Measurements from ENCODE around the gene SKIC3.

DNA sequence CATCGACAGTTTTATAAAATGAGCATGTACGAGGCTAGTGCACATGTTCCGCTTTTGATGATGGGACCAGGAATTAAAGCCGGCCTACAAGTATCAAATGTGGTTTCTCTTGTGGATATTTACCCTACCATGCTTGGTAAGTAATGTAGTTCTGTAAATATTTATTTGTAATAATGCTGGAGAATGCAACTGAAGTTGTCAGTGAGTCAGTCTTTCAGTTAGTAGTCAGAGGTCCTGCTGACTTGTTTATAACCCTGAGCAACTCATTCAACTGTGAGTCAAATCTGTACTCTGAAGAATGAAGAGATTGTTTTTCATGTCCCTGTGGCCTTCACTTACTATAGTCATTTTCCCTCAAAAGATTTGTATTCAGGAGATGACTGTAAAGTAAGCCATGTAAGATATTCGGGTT lies 36.7 kb upstream of the SKIC3 start:
- TF ChIP-seq EZH2phosphoT487 (IDR thresholded peaks at IDR 0.05; ENCODE audit: low read depth, severe bottlenecking, unreplicated experiment) (no peak), EZH2 (IDR thresholded peaks at IDR 0.05; ENCODE audit: borderline replicate concordance) (no peak)
- TF ChIP-seq, protein P1, sequence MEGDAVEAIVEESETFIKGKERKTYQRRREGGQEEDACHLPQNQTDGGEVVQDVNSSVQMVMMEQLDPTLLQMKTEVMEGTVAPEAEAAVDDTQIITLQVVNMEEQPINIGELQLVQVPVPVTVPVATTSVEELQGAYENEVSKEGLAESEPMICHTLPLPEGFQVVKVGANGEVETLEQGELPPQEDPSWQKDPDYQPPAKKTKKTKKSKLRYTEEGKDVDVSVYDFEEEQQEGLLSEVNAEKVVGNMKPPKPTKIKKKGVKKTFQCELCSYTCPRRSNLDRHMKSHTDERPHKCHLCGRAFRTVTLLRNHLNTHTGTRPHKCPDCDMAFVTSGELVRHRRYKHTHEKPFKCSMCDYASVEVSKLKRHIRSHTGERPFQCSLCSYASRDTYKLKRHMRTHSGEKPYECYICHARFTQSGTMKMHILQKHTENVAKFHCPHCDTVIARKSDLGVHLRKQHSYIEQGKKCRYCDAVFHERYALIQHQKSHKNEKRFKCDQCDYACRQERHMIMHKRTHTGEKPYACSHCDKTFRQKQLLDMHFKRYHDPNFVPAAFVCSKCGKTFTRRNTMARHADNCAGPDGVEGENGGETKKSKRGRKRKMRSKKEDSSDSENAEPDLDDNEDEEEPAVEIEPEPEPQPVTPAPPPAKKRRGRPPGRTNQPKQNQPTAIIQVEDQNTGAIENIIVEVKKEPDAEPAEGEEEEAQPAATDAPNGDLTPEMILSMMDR (IDR thresholded peaks at IDR 0.05; ENCODE audit: poor library complexity), result no peak

Measured in hepatocyte (in vitro differentiated cells).